ENCODE results near the gene VPS11.
A peak's percentile ranks its signal among the peaks of the same experiment; 100 is the strongest.
"Not testable (repeated sequence)": the region's sequence is repeated elsewhere in the genome, so short reads cannot be mapped to it uniquely, and the experiment has no call there.

The VPS11 gene

DNA sequence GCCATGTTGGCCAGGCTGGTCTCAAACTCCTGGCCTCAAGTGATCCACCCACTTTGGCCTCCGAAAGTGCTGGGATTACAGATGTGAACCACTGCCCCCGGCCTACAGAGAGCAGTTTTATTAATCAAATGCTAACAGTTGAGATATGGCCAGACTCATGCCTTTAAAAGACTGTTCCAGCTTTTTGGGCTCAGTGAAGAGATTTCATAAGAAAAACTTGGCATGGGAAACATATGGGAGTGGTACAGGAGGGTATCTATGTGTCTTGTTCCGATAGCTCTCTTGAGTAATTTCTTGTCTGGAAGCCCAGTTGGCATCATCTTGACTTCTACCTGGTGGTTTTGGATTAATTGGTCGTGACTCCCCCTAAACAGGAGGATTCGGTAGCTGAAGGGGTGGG lies 28.7 kb upstream of the VPS11 start:
- DNase-seq (ENCODE audit: low read depth): no peak

DNA sequence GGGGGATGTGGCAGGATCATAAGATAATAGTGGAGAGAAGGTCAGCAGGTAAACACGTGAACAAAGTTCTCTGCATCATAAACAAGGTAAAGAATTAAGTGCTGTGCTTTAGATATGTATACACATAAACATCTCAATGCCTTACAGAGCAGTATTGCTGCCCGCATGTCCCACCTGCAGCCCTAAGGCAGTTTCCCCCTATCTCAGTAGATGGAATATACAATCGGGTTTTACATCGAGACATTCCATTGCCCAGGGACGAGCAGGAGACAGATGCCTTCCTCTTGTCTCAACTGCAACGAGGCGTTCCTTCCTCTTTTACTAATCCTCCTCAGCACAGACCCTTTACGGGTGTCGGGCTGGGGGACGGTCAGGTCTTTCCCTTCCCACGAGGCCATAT lies 28.1 kb upstream of the VPS11 start:
- H3K4me3 ChIP-seq (replicated peaks; ENCODE audit: low read depth, low read length); DNase-seq (ENCODE audit: low read depth): not testable (repeated sequence)

More for the DNA sequence above, 28.7 kb upstream of the VPS11 start:
- H3K4me3 ChIP-seq (replicated peaks; ENCODE audit: low read depth, low read length): no peak overlapping the region
- TF ChIP-seq, protein P1, sequence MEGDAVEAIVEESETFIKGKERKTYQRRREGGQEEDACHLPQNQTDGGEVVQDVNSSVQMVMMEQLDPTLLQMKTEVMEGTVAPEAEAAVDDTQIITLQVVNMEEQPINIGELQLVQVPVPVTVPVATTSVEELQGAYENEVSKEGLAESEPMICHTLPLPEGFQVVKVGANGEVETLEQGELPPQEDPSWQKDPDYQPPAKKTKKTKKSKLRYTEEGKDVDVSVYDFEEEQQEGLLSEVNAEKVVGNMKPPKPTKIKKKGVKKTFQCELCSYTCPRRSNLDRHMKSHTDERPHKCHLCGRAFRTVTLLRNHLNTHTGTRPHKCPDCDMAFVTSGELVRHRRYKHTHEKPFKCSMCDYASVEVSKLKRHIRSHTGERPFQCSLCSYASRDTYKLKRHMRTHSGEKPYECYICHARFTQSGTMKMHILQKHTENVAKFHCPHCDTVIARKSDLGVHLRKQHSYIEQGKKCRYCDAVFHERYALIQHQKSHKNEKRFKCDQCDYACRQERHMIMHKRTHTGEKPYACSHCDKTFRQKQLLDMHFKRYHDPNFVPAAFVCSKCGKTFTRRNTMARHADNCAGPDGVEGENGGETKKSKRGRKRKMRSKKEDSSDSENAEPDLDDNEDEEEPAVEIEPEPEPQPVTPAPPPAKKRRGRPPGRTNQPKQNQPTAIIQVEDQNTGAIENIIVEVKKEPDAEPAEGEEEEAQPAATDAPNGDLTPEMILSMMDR (IDR thresholded peaks at IDR 0.05; ENCODE audit: low read length, missing control alignments): no peak

DNA sequence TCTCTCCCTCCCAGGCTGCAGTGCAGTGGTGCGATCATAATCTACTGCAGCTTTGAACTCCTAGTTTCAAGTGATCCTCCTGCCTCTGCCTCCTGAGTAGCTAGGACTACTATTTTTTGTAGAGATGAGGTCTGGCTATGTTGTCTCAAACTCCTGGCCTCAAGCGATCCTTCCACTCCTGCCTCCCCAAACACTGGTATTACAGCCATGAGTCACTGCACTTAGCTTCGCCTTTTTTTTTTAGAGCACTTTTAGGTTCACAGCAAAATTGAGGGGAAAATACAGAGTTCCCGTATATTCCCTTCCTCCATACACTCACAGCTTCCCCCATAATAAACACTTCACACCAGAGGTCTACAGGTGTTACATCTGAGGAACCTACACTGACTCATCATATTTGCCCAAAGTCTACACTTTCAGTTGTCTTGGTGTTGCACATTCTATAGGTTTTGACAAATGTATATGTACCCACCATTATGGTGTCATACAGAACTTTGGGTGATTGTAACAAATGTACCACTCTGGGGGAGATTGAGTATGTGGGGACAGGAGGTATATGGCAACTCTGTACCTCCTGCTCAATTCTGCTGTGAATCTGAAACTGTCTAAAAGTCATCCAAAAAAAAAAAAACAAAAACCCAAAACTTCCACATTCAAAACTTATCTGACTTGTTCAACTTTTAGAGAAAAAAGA lies 25.6 kb upstream of the VPS11 start:
- no peak overlapping the region for H3K4me3 ChIP-seq (replicated peaks; ENCODE audit: low read depth, low read length)
- DNase-seq (ENCODE audit: low read depth): no peak
- TF ChIP-seq, protein P1 (IDR thresholded peaks at IDR 0.05; ENCODE audit: low read length, missing control alignments): no peak

DNA sequence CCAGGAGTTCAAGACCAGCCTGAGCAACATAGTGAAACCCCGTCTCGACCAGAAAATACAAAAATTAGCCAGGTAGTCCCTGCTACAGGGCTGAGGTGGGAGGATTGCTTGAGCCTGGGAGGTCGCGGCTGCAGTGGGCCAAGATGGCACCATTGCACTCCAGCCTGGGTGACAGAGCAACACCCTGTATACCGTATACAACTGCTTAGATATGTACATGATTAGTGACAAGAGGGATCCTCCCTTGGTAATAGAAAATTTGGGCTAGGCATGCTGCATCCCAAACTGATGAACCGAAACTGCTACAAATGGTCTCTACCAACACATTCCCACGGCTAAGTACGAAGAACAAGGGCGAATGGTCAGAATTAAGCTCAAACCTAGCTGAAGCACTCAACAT lies 24.7 kb upstream of the VPS11 start:
- DNase-seq (ENCODE audit: low read depth): no peak
- no peak overlapping the region for H3K4me3 ChIP-seq (replicated peaks; ENCODE audit: low read depth, low read length)

DNA sequence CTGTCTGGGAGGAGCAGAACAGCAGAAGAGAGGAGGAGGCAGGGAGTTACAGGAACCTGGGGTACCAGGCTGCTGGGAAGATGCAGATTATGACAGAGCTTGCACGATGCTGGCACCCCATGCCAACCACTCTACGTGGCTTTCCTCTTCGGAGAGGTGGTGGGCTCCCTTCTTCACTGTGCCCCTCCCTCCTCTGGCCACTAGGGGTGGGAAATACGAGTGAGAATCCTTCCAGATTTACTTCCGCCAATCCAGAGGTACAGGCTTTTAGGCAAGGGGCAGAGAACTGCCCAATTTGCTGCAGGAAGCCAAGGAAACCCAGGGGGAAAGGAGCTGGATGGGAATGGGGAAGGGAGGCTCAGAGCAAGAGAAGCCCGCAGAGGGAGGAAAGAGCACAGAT lies 22.9 kb upstream of the VPS11 start:
- H3K4me3 ChIP-seq (replicated peaks; ENCODE audit: low read depth, low read length): no peak overlapping the region
- TF ChIP-seq, protein P1 (IDR thresholded peaks at IDR 0.05; ENCODE audit: low read length, missing control alignments): peak; percentile 20
- no peak for DNase-seq (ENCODE audit: low read depth)

More for the DNA sequence above, 24.7 kb upstream of the VPS11 start:
- TF ChIP-seq, protein P1 (IDR thresholded peaks at IDR 0.05; ENCODE audit: low read length, missing control alignments): no peak

DNA sequence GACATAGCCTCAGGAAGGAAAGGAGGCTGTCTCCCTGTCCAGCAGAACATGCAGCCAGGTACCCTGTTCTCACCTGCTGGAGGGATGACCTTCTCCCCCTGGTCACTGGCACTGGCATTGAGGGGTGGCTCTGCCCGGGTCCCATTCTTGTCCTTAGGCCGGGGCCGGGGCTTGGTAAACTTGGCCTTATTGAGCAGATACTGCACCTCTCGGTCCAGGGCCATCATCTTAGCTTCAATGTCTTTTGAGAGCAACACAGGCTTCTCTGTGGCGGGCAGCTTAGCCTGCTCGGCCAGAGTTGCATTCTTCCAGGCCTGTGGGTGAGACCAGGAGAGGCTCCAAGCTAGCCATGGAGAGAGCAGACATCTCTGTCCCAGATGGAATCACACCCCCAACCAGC lies 21.1 kb upstream of the VPS11 start:
- H3K4me3 ChIP-seq (replicated peaks; ENCODE audit: low read depth, low read length): no peak overlapping the region
- TF ChIP-seq, protein P1 (IDR thresholded peaks at IDR 0.05; ENCODE audit: low read length, missing control alignments): no peak
- no peak for DNase-seq (ENCODE audit: low read depth)

DNA sequence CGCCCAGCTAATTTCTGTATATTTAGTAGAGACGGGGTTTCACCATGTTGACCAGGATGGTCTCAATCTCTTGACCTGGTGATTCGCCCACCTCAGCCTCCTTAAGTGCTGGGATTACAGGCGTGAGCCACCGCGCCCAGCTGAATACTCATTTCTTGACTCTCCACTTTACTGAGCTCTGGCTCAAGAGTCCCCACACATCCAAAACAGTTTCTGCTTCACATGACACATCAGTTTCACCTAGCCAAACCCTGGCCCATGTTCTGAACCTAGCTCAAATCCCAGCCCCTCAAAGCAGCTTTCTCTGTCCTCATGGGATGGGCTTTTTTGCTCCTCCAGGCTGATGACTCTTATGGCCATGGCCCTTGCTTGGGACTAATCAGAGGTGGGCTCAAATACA lies 20.4 kb upstream of the VPS11 start:
- H3K4me3 ChIP-seq (replicated peaks; ENCODE audit: low read depth, low read length): no peak overlapping the region
- no peak for DNase-seq (ENCODE audit: low read depth)
- TF ChIP-seq, protein P1 (IDR thresholded peaks at IDR 0.05; ENCODE audit: low read length, missing control alignments): no peak

All from fibroblast of pulmonary artery (primary cell).